ENCODE measurements around the gene TLCD5.

DNA sequence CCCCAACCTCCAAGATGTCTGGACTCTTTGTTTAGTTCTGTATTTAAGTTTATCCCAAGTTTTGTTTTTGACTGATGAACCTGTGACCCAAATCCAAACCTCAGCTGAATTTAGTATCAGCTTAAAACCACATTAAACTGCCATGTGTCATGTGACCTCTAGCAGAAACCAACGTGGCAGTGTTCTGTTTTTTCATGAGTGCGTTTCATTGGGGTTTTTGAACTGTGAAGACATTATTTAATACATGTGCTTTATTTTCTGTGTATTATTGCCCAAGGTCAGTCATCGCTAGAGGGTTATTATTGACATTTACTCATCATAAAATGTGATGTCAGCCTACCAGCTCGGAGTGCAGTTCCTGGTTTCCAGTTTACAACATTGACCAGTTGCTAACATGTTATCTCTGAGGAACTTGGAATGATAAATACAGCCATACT lies 1.8 kb downstream of the TLCD5 start:
- TF ChIP-seq, protein P1, sequence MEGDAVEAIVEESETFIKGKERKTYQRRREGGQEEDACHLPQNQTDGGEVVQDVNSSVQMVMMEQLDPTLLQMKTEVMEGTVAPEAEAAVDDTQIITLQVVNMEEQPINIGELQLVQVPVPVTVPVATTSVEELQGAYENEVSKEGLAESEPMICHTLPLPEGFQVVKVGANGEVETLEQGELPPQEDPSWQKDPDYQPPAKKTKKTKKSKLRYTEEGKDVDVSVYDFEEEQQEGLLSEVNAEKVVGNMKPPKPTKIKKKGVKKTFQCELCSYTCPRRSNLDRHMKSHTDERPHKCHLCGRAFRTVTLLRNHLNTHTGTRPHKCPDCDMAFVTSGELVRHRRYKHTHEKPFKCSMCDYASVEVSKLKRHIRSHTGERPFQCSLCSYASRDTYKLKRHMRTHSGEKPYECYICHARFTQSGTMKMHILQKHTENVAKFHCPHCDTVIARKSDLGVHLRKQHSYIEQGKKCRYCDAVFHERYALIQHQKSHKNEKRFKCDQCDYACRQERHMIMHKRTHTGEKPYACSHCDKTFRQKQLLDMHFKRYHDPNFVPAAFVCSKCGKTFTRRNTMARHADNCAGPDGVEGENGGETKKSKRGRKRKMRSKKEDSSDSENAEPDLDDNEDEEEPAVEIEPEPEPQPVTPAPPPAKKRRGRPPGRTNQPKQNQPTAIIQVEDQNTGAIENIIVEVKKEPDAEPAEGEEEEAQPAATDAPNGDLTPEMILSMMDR (conservative IDR thresholded peaks at IDR 0.05; ENCODE audit: low read depth, low read length): no peak
- TF ChIP-seq EZH2phosphoT487 (IDR thresholded peaks at IDR 0.05; ENCODE audit: borderline replicate concordance, low read length): no peak
- no peak for TF ChIP-seq EZH2 (IDR thresholded peaks at IDR 0.05; ENCODE audit: low read length, unreplicated experiment)
